Spleen (tissue), 7 donors: ENCODE data around the gene GRK5.

ENCODE experiments used
- CTCF ChIP-seq, 11 experiments: fragments of 200-600 bp in 7 of 11; fragments of 450-650 bp in 4 of 11; sonication (generic) in 4 of 11; IDR thresholded peaks in 8 of 11; conservative IDR thresholded peaks in 3 of 11; 1 replicate in 7 of 11; 2 replicates in 4 of 11; pipeline versions ENCODE4 v1.4.0 to v1.8.0; 2016 to 2021; ENCODE audit warnings: antibody characterized with exemption in 11 of 11, inconsistent platforms in 4 of 11, mild to moderate bottlenecking in 1 of 11
- POLR2A ChIP-seq, 3 donors: fragments of 450-650 bp; IDR thresholded peaks; one replicate each; pipeline ENCODE4 v1.5.1; 2017; ENCODE audit warnings: antibody characterized with exemption in 3 of 3, mild to moderate bottlenecking in 1 of 3
- donor health status: DM: no; HTN: no; CAD: no; lungs with moderate emphysema.
- donor health status: DM: no; HTN: no; CAD: no.
- donor health status: DM: no; HTN: no; CAD: no.

DNA sequence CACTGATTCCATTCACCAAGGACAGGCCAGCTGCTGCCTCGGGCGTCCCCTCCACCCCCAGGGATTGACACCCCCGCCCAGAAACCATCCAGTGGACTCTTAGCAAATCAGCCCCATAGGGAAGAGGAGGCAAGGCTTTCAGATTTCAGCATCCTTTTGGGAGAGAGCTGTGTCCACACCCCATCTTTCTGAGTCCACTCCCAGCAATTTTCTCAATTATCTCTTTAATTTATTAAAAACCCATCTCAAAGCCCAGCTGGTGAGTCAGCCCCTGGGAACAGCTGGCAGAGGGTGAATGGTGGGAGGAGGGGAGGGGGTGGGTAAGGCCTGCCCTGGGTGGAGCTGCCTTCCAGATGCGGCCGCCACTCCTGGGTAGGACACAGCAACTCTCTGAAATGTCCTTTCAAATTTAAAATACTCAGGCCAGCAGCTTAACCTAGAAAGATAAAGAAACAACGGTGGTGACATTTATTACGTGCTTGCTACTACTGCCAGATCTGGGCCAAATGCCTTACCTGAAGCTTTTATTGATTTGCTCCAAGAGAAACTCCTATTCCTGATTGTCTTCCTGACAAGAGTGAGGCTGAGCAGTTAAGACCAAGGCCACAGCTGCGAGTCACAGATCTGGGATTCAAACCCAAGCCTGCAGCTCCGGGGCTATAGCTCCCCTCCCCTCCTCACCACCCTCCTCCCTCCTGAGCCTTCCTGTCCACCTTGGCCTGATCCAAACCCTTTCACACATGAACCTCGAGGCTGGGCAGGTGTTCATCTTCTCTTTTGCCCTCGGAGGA, 214.7 kb downstream of the GRK5 start:
- no peak for TF ChIP-seq CTCF (IDR thresholded peaks at IDR 0.05 in 8 of 11, conservative IDR thresholded peaks at IDR 0.05 in 3 of 11)
- TF ChIP-seq POLR2A (IDR thresholded peaks at IDR 0.05) = no peak
